VCaP (cell line): Measurements from ENCODE around the gene CRIP3.

Source experiments
- H3K27ac ChIP-seq: fragments of 450-650 bp; 2 replicates; pipeline ENCODE4 v1.5.1; 2017
- CTCF ChIP-seq: fragments of 450-650 bp; conservative IDR thresholded peaks from 2 replicates; pipeline ENCODE4 v1.5.1; 2017; ENCODE audit warnings: mild to moderate bottlenecking, moderate library complexity

The CRIP3 gene

DNA sequence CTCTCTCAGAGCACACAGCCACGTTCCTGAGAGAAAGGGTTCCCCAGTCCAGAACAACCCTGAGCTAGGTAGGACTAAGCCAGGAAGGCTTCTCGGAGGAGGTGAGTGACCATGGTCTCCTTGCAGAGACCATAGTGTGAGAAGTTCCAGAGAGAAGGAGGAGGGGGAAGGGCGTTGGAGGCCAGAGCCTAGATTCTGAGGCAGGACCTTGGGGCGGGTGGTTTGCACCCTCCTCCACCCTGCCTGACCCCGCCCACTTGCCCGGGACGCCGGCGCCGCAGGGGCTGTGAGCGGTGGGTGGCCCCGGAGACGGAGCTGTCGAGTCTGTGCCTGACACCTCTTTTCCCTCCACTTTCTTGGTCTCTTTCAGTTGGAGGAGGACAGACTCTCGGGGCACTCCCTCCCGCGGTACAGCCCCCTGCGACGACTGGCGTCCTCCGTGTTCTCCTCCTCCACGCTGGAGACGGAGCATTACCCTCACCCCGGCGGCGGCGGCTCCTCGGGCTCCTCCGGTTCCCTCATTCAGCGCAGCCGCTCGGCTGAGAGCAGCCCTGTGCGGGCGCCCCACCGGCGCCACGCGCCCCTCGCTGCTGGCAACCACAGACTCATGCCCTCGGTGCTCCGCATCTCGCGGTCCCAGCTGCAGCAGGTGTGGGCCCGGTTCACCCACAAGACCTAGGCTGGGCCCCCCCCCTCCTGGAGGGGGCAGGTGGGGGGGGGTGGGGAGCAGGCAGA lies 39.2 kb downstream of the CRIP3 start:
- no peak for TF ChIP-seq CTCF
- H3K27ac ChIP-seq: peak overlapping the region; percentile 34; the same call in 1 of the 2 replicates

DNA sequence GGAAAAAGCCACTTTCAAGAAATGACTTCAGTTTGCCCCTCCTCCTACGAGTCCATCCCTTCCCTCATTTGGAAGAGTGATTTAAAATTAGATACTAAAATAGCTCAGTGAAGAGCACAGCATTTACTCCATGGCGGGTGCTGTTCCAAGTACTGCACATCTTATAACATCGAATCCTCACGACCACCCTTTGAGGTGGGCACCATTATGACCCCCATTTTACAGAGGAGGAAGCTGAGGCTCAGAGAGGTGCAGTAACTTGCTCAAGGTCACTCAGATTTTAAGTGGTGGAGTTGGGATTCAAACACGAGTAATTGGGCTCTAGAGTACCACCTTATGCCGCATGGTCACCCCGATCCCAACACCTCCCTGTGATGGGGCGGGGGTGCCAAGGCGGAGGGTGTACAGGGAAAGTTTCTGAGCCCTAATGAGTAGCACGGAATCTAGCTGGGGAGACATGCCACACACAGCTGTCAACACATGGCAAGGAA lies 39.8 kb downstream of the CRIP3 start:
- TF ChIP-seq CTCF: no peak
- H3K27ac ChIP-seq: no peak overlapping the region

- no peak overlapping the region for H3K27ac ChIP-seq
- no peak for TF ChIP-seq CTCF
These were observed 40.3 kb downstream of the CRIP3 start for GRCh38 chr6:43268355-43268700.

DNA sequence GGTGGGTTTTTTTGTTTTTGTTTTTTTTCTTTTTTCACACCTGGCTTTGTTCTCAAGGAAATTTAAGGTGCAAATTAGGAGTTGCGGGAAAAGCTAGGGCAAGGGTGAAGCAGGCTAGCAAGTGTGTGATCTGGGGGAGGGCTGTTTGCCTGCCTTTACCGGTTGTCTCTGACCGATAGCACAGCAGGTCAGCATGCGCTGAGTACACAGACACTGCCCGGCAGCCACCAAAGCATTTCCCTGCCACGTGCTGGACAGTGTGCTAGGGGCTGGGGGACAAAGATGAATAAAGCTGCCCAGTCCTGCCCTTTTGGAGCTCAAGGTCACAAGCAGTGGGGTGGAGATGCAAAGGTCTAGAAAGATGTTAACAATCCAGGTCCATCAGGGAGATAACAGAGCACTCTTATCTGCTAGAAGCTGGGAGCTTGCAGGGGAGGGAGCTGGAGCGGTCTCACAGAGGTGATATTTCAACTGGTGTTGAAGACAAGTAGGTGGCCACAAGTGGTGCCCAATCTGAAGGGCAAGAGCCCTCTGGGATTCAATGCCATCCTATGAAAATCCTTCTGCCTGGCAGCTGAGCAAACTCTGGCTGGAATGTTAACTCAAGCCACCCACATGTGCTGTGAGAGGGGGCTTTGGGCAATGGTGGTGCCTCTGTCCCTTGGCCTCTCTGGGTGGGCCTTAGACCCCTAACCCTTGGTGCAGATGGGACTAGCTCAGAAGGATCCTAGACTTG lies 40.8 kb downstream of the CRIP3 start:
- H3K27ac ChIP-seq: no peak overlapping the region

GRCh38 chr6:43265564-43265963 lies 43.1 kb downstream of the CRIP3 start:
- no peak overlapping the region for H3K27ac ChIP-seq
- no peak for TF ChIP-seq CTCF

More for the DNA sequence above, 40.8 kb downstream of the CRIP3 start:
- no peak for TF ChIP-seq CTCF

DNA sequence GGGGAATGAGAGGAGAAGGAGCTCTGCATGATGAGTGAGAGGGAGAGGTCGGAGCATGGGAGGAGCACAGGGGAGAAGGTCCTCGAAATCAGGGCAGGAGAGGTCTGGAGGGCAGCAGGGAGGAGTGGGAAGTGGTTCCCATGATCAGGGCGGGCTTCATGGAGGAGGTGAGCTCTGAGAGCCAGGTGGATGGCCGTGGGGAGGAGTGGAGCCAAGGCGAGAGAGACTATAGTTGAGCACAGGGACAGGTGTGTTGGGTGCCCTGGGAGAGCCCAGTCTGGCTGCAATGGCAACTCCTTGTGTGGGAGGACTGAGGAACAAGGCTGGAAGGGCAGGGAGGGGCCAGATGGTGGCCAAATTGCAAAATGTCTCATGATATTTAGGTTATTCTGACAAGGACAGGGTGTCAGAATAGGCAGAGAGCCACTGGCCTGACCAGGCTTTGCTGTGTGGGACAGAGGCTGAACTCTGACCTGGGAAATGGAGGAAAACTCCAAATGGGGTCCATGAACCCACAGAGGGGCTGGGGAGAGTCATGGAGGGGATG lies 44.0 kb downstream of the CRIP3 start:
- TF ChIP-seq CTCF: no peak

DNA sequence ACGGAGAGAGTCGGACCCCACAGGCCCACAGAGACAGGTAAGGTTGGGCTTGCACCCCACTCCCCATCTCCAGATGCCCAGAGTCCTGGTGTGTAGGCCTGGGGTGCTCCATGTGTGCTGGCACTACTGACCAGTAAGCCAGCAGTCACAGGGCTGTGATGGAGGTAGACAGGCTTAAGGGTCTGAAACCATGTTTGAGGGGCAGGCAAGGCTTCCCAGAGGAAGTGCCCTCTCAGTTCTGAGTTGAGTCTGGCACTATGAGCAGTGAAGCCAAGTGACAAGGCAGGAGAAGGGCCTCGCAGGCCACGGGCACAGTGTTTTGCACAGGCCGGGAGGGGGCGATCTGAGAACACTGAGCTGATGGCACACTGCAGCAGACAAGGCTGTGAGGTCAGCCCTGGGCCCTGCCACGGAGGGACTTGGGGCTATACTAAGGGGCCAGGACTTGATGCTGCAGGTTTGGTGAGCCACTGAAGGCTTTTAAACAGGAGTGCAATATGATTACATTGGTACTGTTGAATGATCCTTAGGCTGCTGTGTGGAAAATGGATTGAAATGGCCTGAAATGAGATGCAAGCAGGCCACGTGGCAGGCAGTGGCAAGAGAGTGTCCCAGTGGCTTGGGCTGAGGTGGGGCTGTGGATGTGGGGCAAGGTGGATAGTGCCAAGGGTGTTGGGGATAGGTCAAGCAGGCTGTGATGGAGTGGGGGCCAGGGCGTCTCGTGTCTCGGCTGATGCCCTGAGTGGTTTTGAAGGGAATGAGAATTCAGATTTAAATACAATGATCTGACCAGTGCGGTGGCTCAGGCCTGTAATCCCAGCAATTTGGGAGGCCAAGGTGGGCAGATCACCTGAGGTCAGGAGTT lies 45.1 kb downstream of the CRIP3 start:
- peak; percentile 99 for TF ChIP-seq CTCF
- no peak overlapping the region for H3K27ac ChIP-seq

More for the DNA sequence above, 44.0 kb downstream of the CRIP3 start:
- H3K27ac ChIP-seq: no peak overlapping the region
